Measurements from ENCODE around the gene PLCH2. TPM values are rescaled to one million over a fixed set of nuclear protein-coding genes. Genes with fewer than 3 reads are reported as not detected.

Gene PLCH2
- total RNA-seq, 2 experiments from 2014 or later, result 0.80 to 0.84 TPM

- POLR2A ChIA-PET, result no interaction called here
- CTCF ChIA-PET, result no interaction called here
Observed at GRCh38 chr1:2459757-2460156, 16.3 kb upstream of the PLCH2 start.

- ChIA-PET CTCF (no interaction called here), POLR2A (no interaction called here)
Observed at GRCh38 chr1:2460203-2460602, 15.9 kb upstream of the PLCH2 start.

DNA sequence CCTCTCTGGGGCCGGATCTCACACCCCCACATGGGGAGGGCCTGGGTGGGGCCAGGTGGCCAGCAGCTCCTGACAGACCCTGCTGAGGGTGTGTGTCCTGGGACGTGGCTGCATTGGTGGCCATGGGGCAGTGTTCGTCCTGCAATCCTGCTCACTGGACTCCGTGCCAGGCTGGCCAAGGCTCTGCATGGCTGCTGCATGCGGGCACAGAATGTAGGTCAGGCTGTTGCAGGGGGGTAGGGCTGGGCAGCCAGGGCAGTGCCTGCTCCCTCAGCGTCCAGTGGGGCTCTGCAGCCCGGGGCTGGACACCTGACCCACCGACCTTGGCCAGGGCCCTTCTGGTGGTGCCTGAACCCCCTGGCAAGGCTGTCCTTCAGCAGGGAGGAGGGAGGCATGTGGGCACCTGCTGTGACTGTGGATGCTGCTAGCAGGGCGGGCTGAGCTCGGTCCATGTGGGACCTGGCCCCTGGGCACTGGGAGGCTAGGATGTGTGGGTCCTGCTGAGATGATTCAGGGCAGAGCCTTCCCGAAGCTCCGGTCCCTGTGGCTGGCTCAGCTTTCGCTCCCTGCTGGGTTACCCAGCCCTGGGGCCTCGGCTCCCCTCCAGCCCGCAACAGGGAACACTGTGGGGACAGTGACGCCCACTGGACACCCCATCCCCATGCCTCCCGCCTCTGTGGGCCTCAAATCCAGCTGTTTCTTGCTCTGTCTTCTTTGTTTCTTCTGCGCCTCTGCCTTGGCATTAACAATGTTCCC lies 14.9 kb upstream of the PLCH2 start:
- ChIA-PET POLR2A (no interaction called here), CTCF (no interaction called here)

DNA sequence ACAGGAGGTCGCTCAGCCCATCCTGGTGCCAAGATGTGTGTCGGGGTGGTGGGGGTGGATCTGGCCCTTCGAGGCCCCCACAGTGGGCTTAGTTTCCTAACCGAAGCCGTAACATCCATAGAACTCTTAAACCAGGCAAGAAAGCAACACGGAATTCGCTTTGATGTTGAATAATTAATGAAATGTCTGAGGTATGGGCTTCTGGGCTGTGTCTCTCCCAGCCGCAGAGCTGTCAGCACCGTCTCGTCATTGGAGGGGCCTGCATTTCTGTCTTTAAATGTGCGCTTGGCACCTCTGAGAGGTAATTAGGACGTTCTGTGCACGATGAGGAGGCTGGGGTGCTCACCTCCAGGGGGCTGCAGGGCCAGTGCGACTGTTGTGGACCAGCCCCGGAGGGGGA lies 13.3 kb upstream of the PLCH2 start:
- CTCF ChIA-PET, result no interaction called here
- POLR2A ChIA-PET, result no interaction called here

DNA sequence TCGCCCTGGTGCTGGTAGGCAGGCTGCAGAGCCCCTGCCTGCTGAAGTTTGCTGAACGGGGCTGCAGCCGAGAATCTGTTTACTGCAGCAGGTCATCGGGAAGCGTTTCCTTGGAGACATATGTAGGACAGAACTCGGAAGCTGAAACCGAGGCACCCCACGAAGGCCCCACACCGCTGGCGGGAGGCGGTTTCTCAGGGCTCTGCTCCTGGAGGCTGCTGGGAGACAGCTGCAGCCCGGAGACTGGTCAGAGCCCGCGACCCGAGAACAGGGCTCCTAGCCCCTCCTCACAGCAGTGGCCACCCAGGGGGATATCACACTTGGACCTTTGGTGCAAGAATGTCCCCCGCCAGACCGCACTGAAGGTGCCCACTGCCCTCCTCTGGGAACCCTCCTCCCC lies 12.7 kb upstream of the PLCH2 start:
- ChIA-PET CTCF (no interaction called here), POLR2A (no interaction called here)

DNA sequence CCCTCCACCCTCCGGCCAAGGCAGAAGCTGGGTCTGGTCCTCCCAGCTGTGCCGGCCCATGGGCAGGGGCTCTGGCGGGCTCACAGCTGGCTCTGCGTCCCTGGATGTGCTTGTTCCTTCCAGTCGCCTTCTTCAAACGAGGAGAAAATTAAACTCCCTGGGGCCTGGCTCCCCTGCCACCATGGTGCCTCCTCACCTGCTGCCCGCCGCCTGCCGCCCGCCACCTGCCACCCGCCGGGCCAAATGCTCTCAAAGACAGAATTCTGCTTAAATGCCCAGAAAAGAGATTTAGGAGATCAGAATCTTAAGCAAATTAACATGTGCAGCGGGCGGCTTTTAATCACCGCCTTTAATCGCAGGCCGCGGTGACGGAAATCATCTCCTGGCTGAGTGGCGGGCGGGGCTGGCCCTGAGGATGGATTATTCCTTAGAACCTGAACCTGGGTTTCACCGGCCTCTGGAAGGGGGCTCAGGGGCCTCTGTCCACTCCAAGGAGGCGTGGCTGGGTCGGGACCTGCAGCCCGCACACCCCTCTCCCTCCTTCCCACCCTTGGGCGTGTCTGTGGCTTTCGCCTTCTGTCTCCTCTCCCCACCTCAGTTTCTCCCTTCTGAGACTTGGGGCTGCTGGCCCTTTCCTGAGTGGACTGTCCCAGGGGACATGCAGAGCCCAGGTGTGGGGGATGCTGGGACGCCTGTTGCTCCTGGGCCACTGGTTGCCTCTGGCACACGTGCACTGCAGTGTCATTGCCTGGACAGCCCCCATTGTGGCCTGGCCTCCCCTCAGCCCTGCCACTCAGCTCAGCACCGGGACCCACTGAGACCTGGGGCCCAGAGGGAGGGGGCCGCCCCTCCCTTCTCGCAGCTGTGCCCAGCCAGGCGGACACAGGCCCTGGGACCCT lies 10.5 kb upstream of the PLCH2 start:
- POLR2A ChIA-PET, result no interaction called here
- CTCF ChIA-PET, result no interaction called here

GRCh38 chr1:2466270-2466665 lies 9.8 kb upstream of the PLCH2 start:
- ChIA-PET CTCF (no interaction called here), POLR2A (no interaction called here)

GRCh38 chr1:2466958-2467554 lies 9.0 kb upstream of the PLCH2 start:
- ChIA-PET POLR2A (no interaction called here), CTCF (no interaction called here)

DNA sequence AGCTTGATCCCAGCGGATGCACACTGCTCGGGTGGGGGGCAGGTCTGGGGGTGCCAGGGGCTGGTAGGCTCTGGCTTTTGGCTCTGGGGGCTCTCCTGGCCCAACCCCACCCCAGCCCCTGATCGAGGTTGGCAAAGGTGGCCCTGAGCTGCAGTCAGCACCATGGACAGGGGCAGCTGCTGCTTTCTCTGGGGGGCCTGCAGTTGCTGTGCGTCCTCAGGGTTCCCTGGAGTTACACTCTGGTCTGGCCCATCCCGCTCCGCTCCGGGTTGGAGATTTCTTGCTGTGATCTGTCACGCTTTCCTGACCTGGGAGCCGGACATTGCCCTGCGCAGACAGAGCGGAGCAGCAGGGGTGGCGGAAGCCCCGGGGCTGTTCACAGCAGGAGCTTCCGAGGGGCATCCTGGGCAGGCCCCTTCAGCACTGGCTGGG lies 8.0 kb upstream of the PLCH2 start:
- CTCF ChIA-PET, result no interaction called here
- POLR2A ChIA-PET, result interaction anchor here (1.2 kb wide), 1 partner anchor 52 kb away, joined by 5 read pairs; no protein-coding TSS in a partner anchor

DNA sequence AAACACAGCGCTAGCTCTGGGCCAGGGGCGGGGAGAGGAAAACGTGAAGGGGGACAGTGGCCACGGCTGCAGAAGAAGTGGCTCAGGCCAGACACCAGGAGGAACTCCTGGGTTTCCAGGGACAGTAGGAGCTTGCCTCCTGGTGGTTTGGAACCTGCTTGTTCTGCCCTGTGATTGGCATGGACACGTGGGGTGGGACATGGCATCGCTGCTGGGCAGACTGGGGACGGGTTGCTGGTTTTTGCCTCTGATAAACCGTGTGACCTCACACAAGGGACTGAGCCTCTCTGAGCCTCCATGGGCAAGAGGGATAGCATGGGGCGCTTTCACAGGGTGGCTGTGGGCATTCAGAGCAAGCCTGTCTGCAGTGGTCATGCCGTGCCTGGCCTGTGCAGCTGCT lies 7.5 kb upstream of the PLCH2 start:
- POLR2A ChIA-PET, result interaction anchor here (1.2 kb wide), 1 partner anchor 53 kb away, joined by 5 read pairs; no protein-coding TSS in a partner anchor

DNA sequence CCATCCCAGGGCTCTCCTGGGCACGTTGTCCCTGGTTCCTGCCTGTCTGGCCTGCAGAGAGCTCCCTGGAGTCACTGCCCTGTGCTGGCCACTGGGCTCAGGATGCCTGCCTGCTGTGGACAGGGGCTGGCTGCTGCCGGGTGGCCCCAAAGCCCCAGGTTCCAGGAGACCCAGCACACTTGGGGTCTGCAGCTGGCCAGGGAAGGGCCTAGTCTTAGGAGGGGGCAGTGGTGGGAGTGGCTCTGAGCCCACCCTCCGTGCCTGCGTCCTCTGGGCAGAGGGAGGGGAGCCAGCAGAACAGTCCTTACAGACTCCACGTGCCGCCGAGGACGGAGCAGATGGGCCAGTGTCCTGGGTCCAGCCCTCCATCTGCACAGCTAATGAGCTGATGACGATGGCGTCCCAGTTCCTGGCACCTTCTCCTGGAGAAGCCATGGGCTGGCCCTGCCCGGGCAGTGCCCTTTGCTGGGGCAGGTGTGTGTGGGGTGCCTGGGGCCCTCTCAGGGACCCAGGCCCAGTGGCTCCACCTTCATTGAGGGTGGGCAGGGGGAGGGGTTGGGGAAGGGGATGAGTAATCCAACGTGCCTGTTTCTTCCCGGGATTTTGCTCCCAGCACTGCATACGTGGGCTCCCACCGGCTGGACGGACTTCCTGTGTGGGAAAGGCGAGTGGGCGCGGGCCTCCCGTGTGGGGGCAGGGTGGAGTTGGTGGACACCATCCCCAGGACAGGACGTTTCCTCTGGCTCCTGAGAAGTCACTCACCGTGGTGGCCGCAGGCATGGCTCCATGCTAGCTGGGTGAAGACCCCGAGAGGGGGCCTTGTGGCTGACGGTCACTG lies 6.8 kb upstream of the PLCH2 start:
- ChIA-PET CTCF (no interaction called here), POLR2A (no interaction called here)

More for the DNA sequence above, 7.5 kb upstream of the PLCH2 start:
- CTCF ChIA-PET, result no interaction called here

- CTCF ChIA-PET, result no interaction called here
Observed at GRCh38 chr1:2470290-2471158, 5.6 kb upstream of the PLCH2 start.

GRCh38 chr1:2471159-2471471 lies 5.0 kb upstream of the PLCH2 start:
- ChIA-PET POLR2A (no interaction called here), CTCF (no interaction called here)

More at GRCh38 chr1:2470290-2471158, 5.6 kb upstream of the PLCH2 start:
- POLR2A ChIA-PET, result no interaction called here

- CTCF ChIA-PET, result no interaction called here
- POLR2A ChIA-PET, result no interaction called here
Observed at GRCh38 chr1:2471587-2472001, 4.5 kb upstream of the PLCH2 start.

DNA sequence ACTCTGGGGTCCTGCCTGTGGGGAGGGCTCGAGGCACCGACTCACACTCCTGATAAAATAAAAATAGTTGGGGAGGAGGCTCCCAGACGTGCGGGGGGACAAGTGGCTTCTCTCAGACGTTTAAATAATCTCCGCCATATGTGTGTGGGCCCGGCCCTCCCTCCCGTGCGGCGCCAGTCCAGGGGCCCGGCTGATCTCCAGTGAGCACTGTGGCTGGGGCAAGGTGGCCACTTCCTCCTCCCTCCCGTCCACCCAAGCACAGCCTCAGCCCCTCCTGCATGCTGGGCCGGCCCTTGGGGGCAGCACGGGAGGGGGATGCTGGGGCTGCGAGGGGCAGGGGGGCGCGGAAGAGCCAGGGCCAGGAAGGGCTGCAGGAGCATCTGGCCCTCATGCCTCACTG lies 4.0 kb upstream of the PLCH2 start:
- ChIA-PET POLR2A (no interaction called here), CTCF (no interaction called here)

DNA sequence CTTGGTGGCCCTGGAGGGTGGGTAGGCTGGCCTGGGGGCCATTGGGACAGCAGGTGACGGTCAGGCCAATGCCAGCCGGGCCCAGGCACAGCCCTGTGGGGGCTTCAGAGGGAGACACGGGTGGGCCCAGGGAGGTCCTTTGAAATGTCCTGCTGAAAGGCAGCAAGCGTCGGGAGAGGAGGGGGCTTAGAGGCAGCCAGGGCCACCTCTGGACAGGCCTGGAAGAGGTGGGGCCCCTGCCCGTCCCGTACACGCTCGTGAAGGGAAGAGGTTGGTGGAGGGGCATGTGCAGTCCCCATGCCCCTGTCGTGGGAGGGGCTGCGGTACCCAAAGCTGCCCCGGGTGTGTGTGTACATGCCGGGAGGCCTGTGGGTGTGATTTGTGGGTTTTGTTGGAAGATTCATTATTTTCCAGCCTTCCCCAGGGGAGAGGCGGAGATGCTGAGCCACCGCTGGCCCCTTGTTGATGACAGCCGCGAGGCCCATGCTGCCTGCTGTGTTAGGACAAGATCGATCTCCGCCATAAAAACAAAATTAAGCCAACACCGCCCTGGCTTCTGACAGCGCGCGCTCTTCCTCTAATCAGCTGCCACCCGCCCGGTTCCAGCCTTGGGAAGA lies 3.4 kb upstream of the PLCH2 start:
- CTCF ChIA-PET, result no interaction called here
- POLR2A ChIA-PET, result no interaction called here

- POLR2A ChIA-PET, result no interaction called here
- CTCF ChIA-PET, result no interaction called here
Observed at GRCh38 chr1:2473198-2473597, 2.9 kb upstream of the PLCH2 start.

- ChIA-PET POLR2A (interaction anchor here (0.6 kb wide), 1 partner anchor 279 kb away, joined by 3 read pairs; the partner anchor contains the start of gene FAAP20), CTCF (no interaction called here)
Observed at GRCh38 chr1:2474104-2474844, 1.8 kb upstream of the PLCH2 start.

Data from activated CD8-positive, alpha-beta memory T cell treated with anti-CD3 and anti-CD28 coated beads for 36 hours (primary cell).